SK-N-SH (cell line): Measurements from ENCODE around the gene GLT6D1. TPM values are rescaled to one million over a fixed set of nuclear protein-coding genes. Genes with fewer than 3 reads are reported as not detected.
A peak's percentile ranks its signal among the peaks of the same experiment; 100 is the strongest.

Experiments
- CTCF ChIA-PET: fragments of 300-600, 350-600 bp; formaldehyde crosslinking; extraction: SDS; loops from one replicate; lab custom pipeline; 2021; lab: Yijun Ruan, JAX
- POLR2A ChIA-PET: fragments of 350-600 bp; sonication (Branson Sonifier 250); formaldehyde crosslinking; extraction: SDS; loops from one replicate; lab custom pipeline; 2020; ENCODE audit warnings: antibody characterized with exemption, inconsistent platforms; lab: Yijun Ruan, JAX
- DNase-seq: peaks from one replicate; pipeline ENCODE4 v3.0.0; 2012
- H2AFZ ChIP-seq: fragments of 200-600 bp; sonication (generic); 2 replicates; pipeline ENCODE4 v1.8.1; 2016; ENCODE audit warnings: antibody characterized with exemption, mild to moderate bottlenecking, low read depth
- H3F3A ChIP-seq: fragments of 200-600 bp; sonication (generic); replicated peaks from 2 replicates; pipeline ENCODE3; 2016; ENCODE audit warnings: antibody characterized with exemption, mild to moderate bottlenecking; ENCODE audit not compliant: insufficient read depth
- H3K27ac ChIP-seq, 2 experiments: fragments of 200-500 bp in 1 of 2; fragments of 200-600 bp in 1 of 2; sonication (Bioruptor generic) in 1 of 2; sonication (generic), shearing (Covaris generic) in 1 of 2; 2 replicates each; pipeline versions ENCODE4 v1.5.1 to v1.6.1; 2014 to 2016; ENCODE audit warnings: low read depth in 2 of 2, inconsistent platforms in 1 of 2, low read length in 1 of 2, mild to moderate bottlenecking in 1 of 2, mixed read lengths in 1 of 2
- H3K27me3 ChIP-seq: fragments of 200-600 bp; sonication (generic), shearing (Covaris generic); 2 replicates; pipeline ENCODE4 v1.6.1; 2016; ENCODE audit warnings: mixed run types; ENCODE audit not compliant: insufficient read depth
- H3K36me3 ChIP-seq, 2 experiments: fragments of 200-500 bp in 1 of 2; fragments of 200-600 bp in 1 of 2; sonication (Bioruptor generic) in 1 of 2; sonication (generic) in 1 of 2; replicated peaks in 1 of 2; 2 replicates each; pipeline versions ENCODE3 to v1.5.1; 2014 to 2016; ENCODE audit warnings: low read length in 1 of 2, mild to moderate bottlenecking in 1 of 2; ENCODE audit not compliant: insufficient read depth in 2 of 2, control insufficient read depth in 1 of 2
- H3K4me1 ChIP-seq, 2 experiments: fragments of 200-500 bp in 1 of 2; fragments of 200-600 bp in 1 of 2; sonication (Bioruptor generic) in 1 of 2; sonication (generic), shearing (Covaris generic) in 1 of 2; 2 replicates each; pipeline versions ENCODE4 v1.5.1 to v1.6.1; 2014 to 2016; ENCODE audit warnings: low read depth in 1 of 2, low read length in 1 of 2, mixed run types in 1 of 2; ENCODE audit not compliant: insufficient read depth in 2 of 2, control insufficient read depth in 1 of 2
- H3K4me2 ChIP-seq: fragments of 200-600 bp; sonication (generic), shearing (Covaris generic); 2 replicates; pipeline ENCODE4 v1.6.1; 2017; ENCODE audit warnings: mixed run types
- H3K4me3 ChIP-seq, 2 experiments: fragments of 200-500 bp in 1 of 2; fragments of 200-600 bp in 1 of 2; sonication (Bioruptor generic) in 1 of 2; sonication (generic), shearing (Covaris generic) in 1 of 2; 2 replicates each; pipeline versions ENCODE4 v1.5.1 to v1.8.1; 2014 to 2016; ENCODE audit warnings: low read depth in 2 of 2, inconsistent platforms in 1 of 2, low read length in 1 of 2, mild to moderate bottlenecking in 1 of 2, mixed read lengths in 1 of 2, moderate library complexity in 1 of 2
- H3K79me2 ChIP-seq: fragments of 200-600 bp; sonication (generic); 2 replicates; pipeline ENCODE4 v1.8.1; 2017; ENCODE audit warnings: mild to moderate bottlenecking; ENCODE audit not compliant: insufficient read depth
- H3K9ac ChIP-seq: fragments of 200-600 bp; sonication (generic); 2 replicates; pipeline ENCODE4 v1.6.1; 2017; ENCODE audit warnings: mixed run types
- H3K9me2 ChIP-seq: fragments of 200-600 bp; sonication (generic); 2 replicates; pipeline ENCODE4 v1.6.1; 2017; ENCODE audit warnings: mixed run types
- H3K9me3 ChIP-seq: fragments of 200-600 bp; sonication (generic); 2 replicates; pipeline ENCODE4 v1.6.1; 2017; ENCODE audit warnings: mixed run types, mild to moderate bottlenecking, moderate library complexity
- H4K20me1 ChIP-seq: fragments of 200-600 bp; sonication (generic); 2 replicates; pipeline ENCODE4 v1.6.1; 2017; ENCODE audit warnings: mild to moderate bottlenecking, mixed run types; ENCODE audit not compliant: insufficient read depth
- CHD2 ChIP-seq: fragments of 150-350 bp; IDR thresholded peaks from 2 replicates; pipeline ENCODE4 v1.6.1; 2018; ENCODE audit warnings: low read length; ENCODE audit not compliant: partially characterized antibody
- ELF1 ChIP-seq: IDR thresholded peaks from 2 replicates; pipeline ENCODE4 v1.4.0; 2012
- EZH2phosphoT487 ChIP-seq: fragments of 200-600 bp; sonication (generic); IDR thresholded peaks from 2 replicates; pipeline ENCODE4 v1.6.1; 2017; ENCODE audit warnings: low read depth, mixed run types, mild to moderate bottlenecking, antibody characterized with exemption, moderate library complexity, borderline replicate concordance
- FOXM1 ChIP-seq: IDR thresholded peaks from 2 replicates; pipeline ENCODE4 v1.4.0; 2012; ENCODE audit warnings: low read depth, mild to moderate bottlenecking
- JUND ChIP-seq: IDR thresholded peaks from 2 replicates; pipeline ENCODE4 v1.4.0; 2012
- MEF2A ChIP-seq: IDR thresholded peaks from 2 replicates; pipeline ENCODE4 v1.4.0; 2012; ENCODE audit warnings: low read depth, borderline replicate concordance
- POLR2AphosphoS5 ChIP-seq: IDR thresholded peaks from 2 replicates; pipeline ENCODE4 v1.6.1; 2012; ENCODE audit warnings: low read depth, low read length
- RAD21 ChIP-seq: IDR thresholded peaks from 2 replicates; pipeline ENCODE4 v1.6.1; 2012; ENCODE audit warnings: mild to moderate bottlenecking, low read length
- RXRA ChIP-seq: IDR thresholded peaks from 2 replicates; pipeline ENCODE4 v1.4.0; 2012; ENCODE audit warnings: low read depth, mild to moderate bottlenecking, borderline replicate concordance
- SIN3A ChIP-seq: IDR thresholded peaks from 2 replicates; pipeline ENCODE4 v1.6.1; 2012; ENCODE audit warnings: low read depth, mild to moderate bottlenecking, low read length, moderate library complexity, borderline replicate concordance
- SMC3 ChIP-seq: IDR thresholded peaks from 2 replicates; pipeline ENCODE4 v1.6.1; 2012; ENCODE audit warnings: low read depth, low read length, improper control_type of control experiment
- YY1 ChIP-seq: IDR thresholded peaks from 2 replicates; pipeline ENCODE4 v1.4.0; 2012; ENCODE audit warnings: low read depth, mild to moderate bottlenecking
- WGBS: methylation state at CpG from one replicate; pipeline ENCODE4 v1.1.6; 2017; ENCODE audit warnings: low lambda C conversion rate; 5-methylcytosine and 5-hydroxymethylcytosine counted together
- polyA plus RNA-seq, 3 experiments: library from polyadenylated mRNA; depleted of rRNA; stranded (reverse); fragments of >200 nt; gene quantifications; 2 replicates each; pipeline ENCODE4 v1.2.3, GENCODE V29; 2012
- TF ChIP-seq, protein P1 (sequence below): IDR thresholded peaks from 2 replicates; pipeline ENCODE4 v1.4.0; 2012; ENCODE audit warnings: low read depth
- TF ChIP-seq, protein P2 (sequence below): fragments of 200-600 bp; sonication (generic); IDR thresholded peaks from 2 replicates; pipeline ENCODE4 v1.6.1; 2017; ENCODE audit warnings: antibody characterized with exemption, mild to moderate bottlenecking, moderate library complexity
- TF ChIP-seq, protein P3 (sequence below): IDR thresholded peaks from 2 replicates; pipeline ENCODE4; 2012
- TF ChIP-seq, protein P4 (sequence below): fragments of 150-350 bp; IDR thresholded peaks from 2 replicates; pipeline ENCODE4 v1.6.1; 2017; ENCODE audit warnings: antibody characterized with exemption, low read length, low read depth, borderline replicate concordance

GLT6D1 gene
- polyA plus RNA-seq, 1 of the 3 experiments (the other 2 are of a cell fraction): not detected

DNA sequence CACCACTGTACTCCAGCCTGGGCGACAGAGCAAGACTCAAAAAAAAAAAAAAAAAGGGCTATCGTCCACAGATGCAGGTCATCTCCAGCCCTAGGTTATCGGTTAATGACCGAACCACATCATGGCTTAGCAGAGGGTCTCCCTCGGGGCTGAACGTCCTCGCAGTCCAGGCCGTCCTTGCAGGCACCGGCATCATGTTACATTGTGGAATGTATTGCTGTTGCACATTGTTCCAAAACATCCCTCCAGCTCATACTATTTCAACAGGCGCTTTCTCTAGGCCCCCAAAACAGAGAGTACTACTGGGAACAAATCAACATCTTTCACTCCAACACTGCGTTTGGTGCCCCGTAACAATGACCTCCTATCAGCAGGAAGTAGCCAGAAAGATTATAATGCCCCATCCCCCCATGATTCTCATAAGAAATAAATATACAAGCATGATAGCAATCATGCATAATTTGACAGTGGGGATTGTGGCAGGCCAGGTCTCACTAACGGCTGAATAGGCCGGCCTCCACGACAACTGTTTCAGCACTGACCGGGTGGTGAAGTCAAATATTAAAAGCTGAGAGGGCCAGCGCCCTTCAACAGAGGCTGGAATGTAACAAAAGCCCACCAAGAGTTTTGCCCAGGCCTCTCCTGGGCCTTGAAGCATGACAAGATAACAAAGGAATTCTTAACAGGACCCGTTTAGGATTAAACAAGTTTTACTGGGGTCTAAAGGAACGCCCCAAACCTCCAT is 22.6 kb upstream of the GLT6D1 start:
- CTCF ChIA-PET: interaction anchor here (1.4 kb wide), 1 partner anchor 59 kb away, joined by 3 read pairs; no protein-coding TSS in a partner anchor
- Histone ChIP-seq H3K9me3 (no peaks in the 10 kb centered on the region), H3K27ac (no peak overlapping the region), H3K79me2 (no peaks in the 10 kb centered on the region), H3K4me3 (no peak overlapping the region), H3K27me3 (no peaks in the 10 kb centered on the region), H3K4me2 (no peak overlapping the region), H3F3A (no peaks in the 10 kb centered on the region), H3K9me2 (no peaks in the 10 kb centered on the region), H3K36me3 (no peaks in the 10 kb centered on the region), H4K20me1 (no peaks in the 10 kb centered on the region), H2AFZ (no peak overlapping the region), H3K4me1 (peaks cover 0 to 2% of the 10 kb centered on the region in 2 experiments; a peak in 1 of 4 replicates), H3K9ac (no peak overlapping the region)
- POLR2A ChIA-PET: no interaction called here
- TF ChIP-seq, protein P1, sequence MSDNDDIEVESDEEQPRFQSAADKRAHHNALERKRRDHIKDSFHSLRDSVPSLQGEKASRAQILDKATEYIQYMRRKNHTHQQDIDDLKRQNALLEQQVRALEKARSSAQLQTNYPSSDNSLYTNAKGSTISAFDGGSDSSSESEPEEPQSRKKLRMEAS: no peak
- TF ChIP-seq, protein P2, sequence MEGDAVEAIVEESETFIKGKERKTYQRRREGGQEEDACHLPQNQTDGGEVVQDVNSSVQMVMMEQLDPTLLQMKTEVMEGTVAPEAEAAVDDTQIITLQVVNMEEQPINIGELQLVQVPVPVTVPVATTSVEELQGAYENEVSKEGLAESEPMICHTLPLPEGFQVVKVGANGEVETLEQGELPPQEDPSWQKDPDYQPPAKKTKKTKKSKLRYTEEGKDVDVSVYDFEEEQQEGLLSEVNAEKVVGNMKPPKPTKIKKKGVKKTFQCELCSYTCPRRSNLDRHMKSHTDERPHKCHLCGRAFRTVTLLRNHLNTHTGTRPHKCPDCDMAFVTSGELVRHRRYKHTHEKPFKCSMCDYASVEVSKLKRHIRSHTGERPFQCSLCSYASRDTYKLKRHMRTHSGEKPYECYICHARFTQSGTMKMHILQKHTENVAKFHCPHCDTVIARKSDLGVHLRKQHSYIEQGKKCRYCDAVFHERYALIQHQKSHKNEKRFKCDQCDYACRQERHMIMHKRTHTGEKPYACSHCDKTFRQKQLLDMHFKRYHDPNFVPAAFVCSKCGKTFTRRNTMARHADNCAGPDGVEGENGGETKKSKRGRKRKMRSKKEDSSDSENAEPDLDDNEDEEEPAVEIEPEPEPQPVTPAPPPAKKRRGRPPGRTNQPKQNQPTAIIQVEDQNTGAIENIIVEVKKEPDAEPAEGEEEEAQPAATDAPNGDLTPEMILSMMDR: no peak
- TF ChIP-seq RXRA (no peak), POLR2AphosphoS5 (no peak), FOXM1 (no peak), RAD21 (no peak), EZH2phosphoT487 (no peak)
- TF ChIP-seq, protein P3, sequence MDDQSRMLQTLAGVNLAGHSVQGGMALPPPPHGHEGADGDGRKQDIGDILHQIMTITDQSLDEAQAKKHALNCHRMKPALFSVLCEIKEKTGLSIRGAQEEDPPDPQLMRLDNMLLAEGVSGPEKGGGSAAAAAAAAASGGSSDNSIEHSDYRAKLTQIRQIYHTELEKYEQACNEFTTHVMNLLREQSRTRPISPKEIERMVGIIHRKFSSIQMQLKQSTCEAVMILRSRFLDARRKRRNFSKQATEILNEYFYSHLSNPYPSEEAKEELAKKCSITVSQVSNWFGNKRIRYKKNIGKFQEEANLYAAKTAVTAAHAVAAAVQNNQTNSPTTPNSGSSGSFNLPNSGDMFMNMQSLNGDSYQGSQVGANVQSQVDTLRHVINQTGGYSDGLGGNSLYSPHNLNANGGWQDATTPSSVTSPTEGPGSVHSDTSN: no peak
- DNase-seq: peak; percentile 6
- WGBS: 63% methylated on average over 17 of the region's 19 CpGs

DNA sequence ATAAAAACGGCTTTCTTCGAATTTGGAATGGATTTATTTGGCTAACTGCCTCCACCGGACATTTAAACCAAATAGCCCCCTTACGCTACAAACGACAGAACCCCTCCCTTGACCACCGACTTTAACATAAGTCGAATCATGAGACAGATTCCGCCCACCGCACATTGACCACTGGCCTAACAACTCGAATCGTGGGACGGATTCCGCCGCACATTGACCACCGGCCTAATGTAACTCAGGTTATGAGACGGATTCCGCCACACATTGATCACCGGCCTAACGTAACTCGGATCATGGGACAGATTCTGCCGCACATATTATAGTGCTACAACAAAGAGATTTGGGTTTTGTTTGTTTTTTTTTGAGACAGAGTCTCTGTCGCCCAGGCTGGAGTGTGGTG is 21.1 kb upstream of the GLT6D1 start:
- H3K27ac ChIP-seq: no peak overlapping the region
- H3K9ac ChIP-seq: no peak overlapping the region
- no peaks in the 10 kb centered on the region for H3K79me2 ChIP-seq
- H3K27me3 ChIP-seq: no peaks in the 10 kb centered on the region
- DNase-seq: no peak
- CTCF ChIA-PET: no interaction called here
- H3K4me3 ChIP-seq: no peak overlapping the region
- no peaks in the 10 kb centered on the region for H3K9me2 ChIP-seq
- H3K4me2 ChIP-seq: no peak overlapping the region
- H3F3A ChIP-seq: no peaks in the 10 kb centered on the region
- H3K9me3 ChIP-seq: no peaks in the 10 kb centered on the region
- H4K20me1 ChIP-seq: no peaks in the 10 kb centered on the region
- POLR2A ChIA-PET: no interaction called here
- H3K36me3 ChIP-seq: no peaks in the 10 kb centered on the region
- H3K4me1 ChIP-seq: peaks cover 0 to 2% of the 10 kb centered on the region in 2 experiments; a peak in 1 of 4 replicates
- TF ChIP-seq MEF2A (no peak), YY1 (no peak), CHD2 (no peak), SIN3A (no peak), SMC3 (no peak), RAD21 (no peak), ELF1 (no peak), JUND (no peak)
- TF ChIP-seq, protein P4, sequence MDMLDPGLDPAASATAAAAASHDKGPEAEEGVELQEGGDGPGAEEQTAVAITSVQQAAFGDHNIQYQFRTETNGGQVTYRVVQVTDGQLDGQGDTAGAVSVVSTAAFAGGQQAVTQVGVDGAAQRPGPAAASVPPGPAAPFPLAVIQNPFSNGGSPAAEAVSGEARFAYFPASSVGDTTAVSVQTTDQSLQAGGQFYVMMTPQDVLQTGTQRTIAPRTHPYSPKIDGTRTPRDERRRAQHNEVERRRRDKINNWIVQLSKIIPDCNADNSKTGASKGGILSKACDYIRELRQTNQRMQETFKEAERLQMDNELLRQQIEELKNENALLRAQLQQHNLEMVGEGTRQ: no peak
- H2AFZ ChIP-seq: no peak overlapping the region
- 81% methylated on average over 22 of the region's 22 CpGs for WGBS
